ENCODE measurements around the gene CX3CR1.

DNA sequence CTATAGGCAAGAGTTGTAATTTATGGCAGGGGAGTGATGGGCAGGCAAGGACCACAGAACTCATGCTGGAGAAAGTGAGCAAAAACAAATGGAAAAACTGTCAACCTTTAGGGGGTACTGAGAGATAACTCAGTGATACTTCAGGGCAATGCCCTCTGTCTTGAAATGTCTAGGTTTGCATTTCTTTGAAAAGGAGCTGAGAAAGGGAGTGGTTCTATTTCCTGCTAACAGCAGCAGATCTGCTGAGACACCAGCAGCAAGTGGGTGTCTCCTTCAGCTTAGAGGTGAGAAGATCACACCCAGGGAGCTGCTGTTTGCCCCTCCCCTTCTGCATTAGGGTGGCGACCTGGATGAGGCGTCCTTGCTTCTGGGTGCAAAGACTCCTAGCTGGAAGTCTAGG, 45.2 kb downstream of the CX3CR1 start:
- TF ChIP-seq POLR2AphosphoS5 (IDR thresholded peaks at IDR 0.05) (no peak), EP300 (IDR thresholded peaks at IDR 0.05) (no peak), POLR2A (IDR thresholded peaks at IDR 0.05) (no peak)
- TF ChIP-seq, protein P1, sequence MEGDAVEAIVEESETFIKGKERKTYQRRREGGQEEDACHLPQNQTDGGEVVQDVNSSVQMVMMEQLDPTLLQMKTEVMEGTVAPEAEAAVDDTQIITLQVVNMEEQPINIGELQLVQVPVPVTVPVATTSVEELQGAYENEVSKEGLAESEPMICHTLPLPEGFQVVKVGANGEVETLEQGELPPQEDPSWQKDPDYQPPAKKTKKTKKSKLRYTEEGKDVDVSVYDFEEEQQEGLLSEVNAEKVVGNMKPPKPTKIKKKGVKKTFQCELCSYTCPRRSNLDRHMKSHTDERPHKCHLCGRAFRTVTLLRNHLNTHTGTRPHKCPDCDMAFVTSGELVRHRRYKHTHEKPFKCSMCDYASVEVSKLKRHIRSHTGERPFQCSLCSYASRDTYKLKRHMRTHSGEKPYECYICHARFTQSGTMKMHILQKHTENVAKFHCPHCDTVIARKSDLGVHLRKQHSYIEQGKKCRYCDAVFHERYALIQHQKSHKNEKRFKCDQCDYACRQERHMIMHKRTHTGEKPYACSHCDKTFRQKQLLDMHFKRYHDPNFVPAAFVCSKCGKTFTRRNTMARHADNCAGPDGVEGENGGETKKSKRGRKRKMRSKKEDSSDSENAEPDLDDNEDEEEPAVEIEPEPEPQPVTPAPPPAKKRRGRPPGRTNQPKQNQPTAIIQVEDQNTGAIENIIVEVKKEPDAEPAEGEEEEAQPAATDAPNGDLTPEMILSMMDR (IDR thresholded peaks at IDR 0.05) = no peak
